ENCODE results near the gene LIN7A.

The LIN7A gene

GRCh38 chr12:80745851-80746505 is 191.8 kb downstream of the LIN7A start:
- no peak for DNase-seq
